Measurements from ENCODE around the gene MAST2. TPM values are rescaled to one million over a fixed set of nuclear protein-coding genes. Genes with fewer than 3 reads are reported as not detected.
"Not testable (repeated sequence)": the region's sequence is repeated elsewhere in the genome, so short reads cannot be mapped to it uniquely, and the experiment has no call there.

MAST2 gene
- total RNA-seq, 5 donors from 2014 or later (not counting 1 experiment from before 2014, with no cell fraction given) = 7.4 to 9.7 (median 7.6) TPM

GRCh38 chr1:46057215-46057614 lies 253.8 kb downstream of the MAST2 start:
- H3K36me3 ChIP-seq (ENCODE audit: control insufficient read depth in 2 of 2, extremely low read depth in 1 of 2, insufficient read depth in 1 of 2, low read length in 1 of 2); POLR2A ChIA-PET; H3K27me3 ChIP-seq (replicated peaks in 1 of 2; ENCODE audit: control insufficient read depth in 2 of 2, extremely low read depth in 1 of 2, insufficient read depth in 2 of 2, low read length in 1 of 2); H3K9me3 Mint-ChIP-seq; ATAC-seq (replicated peaks in 1 of 4); H3K27ac ChIP-seq (ENCODE audit: low read length); H3K36me3 Mint-ChIP-seq; H3K27me3 Mint-ChIP-seq; H3K4me1 ChIP-seq (ENCODE audit: control insufficient read depth in 1 of 2, extremely low read depth in 1 of 2, insufficient read depth in 2 of 2, low read length in 2 of 2); H3K9me3 ChIP-seq; H3K4me3 Mint-ChIP-seq; DNase-seq; H3K4me1 Mint-ChIP-seq; H3K4me3 ChIP-seq (ENCODE audit: control insufficient read depth in 1 of 2, extremely low read depth in 1 of 2, low read length in 1 of 2); H3K27ac Mint-ChIP-seq: not testable (repeated sequence)
- CTCF ChIA-PET = interaction anchor here in 1 of 2 donors (0.6 kb wide), 1 partner anchor 178 kb away, joined by 4 read pairs; no protein-coding TSS in a partner anchor
- 86% methylated on average over 3 of the region's 4 CpGs for WGBS (ENCODE audit: insufficient coverage)

- no peak overlapping the region for H3K4me3 Mint-ChIP-seq
- ChIA-PET CTCF (interaction anchor here in 1 of 2 donors (0.6 kb wide), 1 partner anchor 178 kb away, joined by 4 read pairs; no protein-coding TSS in a partner anchor), POLR2A (no interaction called here)
- Histone ChIP-seq H3K4me3 (ENCODE audit: control insufficient read depth in 1 of 2, extremely low read depth in 1 of 2, low read length in 1 of 2) (no peak overlapping the region), H3K27me3 (replicated peaks in 1 of 2; ENCODE audit: control insufficient read depth in 2 of 2, extremely low read depth in 1 of 2, insufficient read depth in 2 of 2, low read length in 1 of 2) (no peaks in the 10 kb centered on the region), H3K9me3 (no peaks in the 10 kb centered on the region), H3K36me3 (ENCODE audit: control insufficient read depth in 2 of 2, extremely low read depth in 1 of 2, insufficient read depth in 1 of 2, low read length in 1 of 2) (peaks cover 0 to 4% of the 10 kb centered on the region in 2 donors), H3K27ac (ENCODE audit: low read length) (no peak overlapping the region), H3K4me1 (ENCODE audit: control insufficient read depth in 1 of 2, extremely low read depth in 1 of 2, insufficient read depth in 2 of 2, low read length in 2 of 2) (no peaks in the 10 kb centered on the region)
- no peak overlapping the region for H3K27ac Mint-ChIP-seq
- DNase-seq (no peak), ATAC-seq (replicated peaks in 1 of 4) (no peak)
- peaks cover 4% of the 10 kb centered on the region for H3K36me3 Mint-ChIP-seq
- H3K9me3 Mint-ChIP-seq = peaks cover 0 to 2% (median 0%) of the 10 kb centered on the region in 3 donors
- 100% methylated on average over 2 of the region's 3 CpGs for WGBS (ENCODE audit: insufficient coverage)
- H3K4me1 Mint-ChIP-seq = peaks cover 5 to 8% (median 6%) of the 10 kb centered on the region in 3 donors
- H3K27me3 Mint-ChIP-seq = no peaks in the 10 kb centered on the region
Observed at GRCh38 chr1:46057781-46058180, 254.4 kb downstream of the MAST2 start.

GRCh38 chr1:46058936-46059335 lies 255.5 kb downstream of the MAST2 start:
- H3K27me3 Mint-ChIP-seq = no peaks in the 10 kb centered on the region
- ChIA-PET CTCF (no interaction called here), POLR2A (no interaction called here)
- Histone ChIP-seq H3K27ac (ENCODE audit: low read length) (no peak overlapping the region), H3K9me3 (no peaks in the 10 kb centered on the region), H3K36me3 (ENCODE audit: control insufficient read depth in 2 of 2, extremely low read depth in 1 of 2, insufficient read depth in 1 of 2, low read length in 1 of 2) (peaks cover 0 to 4% of the 10 kb centered on the region in 2 donors), H3K4me3 (ENCODE audit: control insufficient read depth in 1 of 2, extremely low read depth in 1 of 2, low read length in 1 of 2) (no peak overlapping the region), H3K4me1 (ENCODE audit: control insufficient read depth in 1 of 2, extremely low read depth in 1 of 2, insufficient read depth in 2 of 2, low read length in 2 of 2) (no peaks in the 10 kb centered on the region), H3K27me3 (replicated peaks in 1 of 2; ENCODE audit: control insufficient read depth in 2 of 2, extremely low read depth in 1 of 2, insufficient read depth in 2 of 2, low read length in 1 of 2) (no peaks in the 10 kb centered on the region)
- no CpG with 5 or more reads among the region's 5 CpGs for WGBS (ENCODE audit: insufficient coverage)
- no peak for ATAC-seq (replicated peaks in 1 of 4)
- H3K4me3 Mint-ChIP-seq = no peak overlapping the region
- H3K4me1 Mint-ChIP-seq = peaks cover 11 to 18% (median 16%) of the 10 kb centered on the region in 3 donors
- H3K9me3 Mint-ChIP-seq = peaks cover 0 to 2% (median 0%) of the 10 kb centered on the region in 3 donors
- no peak overlapping the region for H3K27ac Mint-ChIP-seq
- DNase-seq = no peak
- H3K36me3 Mint-ChIP-seq = peaks cover 4% of the 10 kb centered on the region

GRCh38 chr1:46061146-46061545 lies 257.7 kb downstream of the MAST2 start:
- WGBS (ENCODE audit: insufficient coverage) = 100% methylated on average over 2 of the region's 3 CpGs
- H3K27ac Mint-ChIP-seq = no peak overlapping the region
- CTCF ChIA-PET = no interaction called here
- POLR2A ChIA-PET = no interaction called here
- no peak overlapping the region for H3K4me3 Mint-ChIP-seq
- DNase-seq = no peak
- no peak for ATAC-seq (replicated peaks in 1 of 4)
- H3K36me3 Mint-ChIP-seq = peaks cover 4% of the 10 kb centered on the region
- no peaks in the 10 kb centered on the region for H3K9me3 ChIP-seq
- H3K4me1 ChIP-seq (ENCODE audit: control insufficient read depth in 1 of 2, extremely low read depth in 1 of 2, insufficient read depth in 2 of 2, low read length in 2 of 2) = peaks cover 0 to 2% of the 10 kb centered on the region in 2 experiments
- H3K27me3 ChIP-seq (replicated peaks in 1 of 2; ENCODE audit: control insufficient read depth in 2 of 2, extremely low read depth in 1 of 2, insufficient read depth in 2 of 2, low read length in 1 of 2) = no peaks in the 10 kb centered on the region
- peaks cover 0 to 2% (median 0%) of the 10 kb centered on the region in 3 donors for H3K9me3 Mint-ChIP-seq
- no peak overlapping the region for H3K27ac ChIP-seq (ENCODE audit: low read length)
- peaks cover 25 to 31% (median 28%) of the 10 kb centered on the region in 3 donors for H3K4me1 Mint-ChIP-seq
- no peak overlapping the region for H3K4me3 ChIP-seq (ENCODE audit: control insufficient read depth in 1 of 2, extremely low read depth in 1 of 2, low read length in 1 of 2)
- no peaks in the 10 kb centered on the region for H3K27me3 Mint-ChIP-seq
- peaks cover 0 to 4% of the 10 kb centered on the region in 2 donors for H3K36me3 ChIP-seq (ENCODE audit: control insufficient read depth in 2 of 2, extremely low read depth in 1 of 2, insufficient read depth in 1 of 2, low read length in 1 of 2)

- Histone ChIP-seq H3K27ac (ENCODE audit: low read length) (no peak overlapping the region), H3K4me1 (ENCODE audit: control insufficient read depth in 1 of 2, extremely low read depth in 1 of 2, insufficient read depth in 2 of 2, low read length in 2 of 2) (peaks cover 0 to 2% of the 10 kb centered on the region in 2 experiments), H3K27me3 (replicated peaks in 1 of 2; ENCODE audit: control insufficient read depth in 2 of 2, extremely low read depth in 1 of 2, insufficient read depth in 2 of 2, low read length in 1 of 2) (no peaks in the 10 kb centered on the region), H3K36me3 (ENCODE audit: control insufficient read depth in 2 of 2, extremely low read depth in 1 of 2, insufficient read depth in 1 of 2, low read length in 1 of 2) (peaks cover 0 to 4% of the 10 kb centered on the region in 2 donors), H3K4me3 (ENCODE audit: control insufficient read depth in 1 of 2, extremely low read depth in 1 of 2, low read length in 1 of 2) (no peak overlapping the region), H3K9me3 (no peaks in the 10 kb centered on the region)
- peak in 12 of 35 experiments; percentile 3 to 52 (median 8) for DNase-seq
- no peaks in the 10 kb centered on the region for H3K27me3 Mint-ChIP-seq
- H3K9me3 Mint-ChIP-seq = no peaks in the 10 kb centered on the region
- H3K27ac Mint-ChIP-seq = no peak overlapping the region
- POLR2A ChIA-PET = no interaction called here
- peak overlapping the region; percentile 27 to 49 (median 39) for H3K4me3 Mint-ChIP-seq
- CTCF ChIA-PET = no interaction called here
- H3K36me3 Mint-ChIP-seq = no peaks in the 10 kb centered on the region
- WGBS (ENCODE audit: insufficient coverage) = no CpG with 5 or more reads among the region's 4 CpGs
- ATAC-seq (replicated peaks in 1 of 4) = peak in 1 of 4 experiments; percentile 36
- peaks cover 25 to 31% (median 28%) of the 10 kb centered on the region in 3 donors for H3K4me1 Mint-ChIP-seq
Observed at GRCh38 chr1:46062651-46063319, 259.4 kb downstream of the MAST2 start.

- CTCF ChIA-PET = no interaction called here
- Mint-ChIP-seq H3K4me1 (peaks cover 25 to 31% (median 28%) of the 10 kb centered on the region in 3 donors), H3K27me3 (no peaks in the 10 kb centered on the region), H3K4me3 (peak overlapping the region in 2 of 3 donors; percentile 11 to 17), H3K36me3 (no peaks in the 10 kb centered on the region), H3K27ac (peak overlapping the region in 1 of 2 donors; percentile 77), H3K9me3 (no peaks in the 10 kb centered on the region)
- Histone ChIP-seq H3K9me3 (no peaks in the 10 kb centered on the region), H3K36me3 (ENCODE audit: control insufficient read depth in 2 of 2, extremely low read depth in 1 of 2, insufficient read depth in 1 of 2, low read length in 1 of 2) (peaks cover 0 to 4% of the 10 kb centered on the region in 2 donors), H3K27ac (ENCODE audit: low read length) (peak overlapping the region; percentile 35), H3K4me3 (ENCODE audit: control insufficient read depth in 1 of 2, extremely low read depth in 1 of 2, low read length in 1 of 2) (no peak overlapping the region), H3K27me3 (replicated peaks in 1 of 2; ENCODE audit: control insufficient read depth in 2 of 2, extremely low read depth in 1 of 2, insufficient read depth in 2 of 2, low read length in 1 of 2) (no peaks in the 10 kb centered on the region), H3K4me1 (ENCODE audit: control insufficient read depth in 1 of 2, extremely low read depth in 1 of 2, insufficient read depth in 2 of 2, low read length in 2 of 2) (peaks cover 0 to 2% of the 10 kb centered on the region in 2 experiments)
- no CpG with 5 or more reads among the region's 1 CpG for WGBS (ENCODE audit: insufficient coverage)
- no peak for ATAC-seq (replicated peaks in 1 of 4)
- POLR2A ChIA-PET = no interaction called here
- DNase-seq = no peak
Observed at GRCh38 chr1:46064708-46065107, 261.3 kb downstream of the MAST2 start.

All from T-cell (primary cell).